ENCODE data around the gene ARHGAP8.

Gene ARHGAP8

DNA sequence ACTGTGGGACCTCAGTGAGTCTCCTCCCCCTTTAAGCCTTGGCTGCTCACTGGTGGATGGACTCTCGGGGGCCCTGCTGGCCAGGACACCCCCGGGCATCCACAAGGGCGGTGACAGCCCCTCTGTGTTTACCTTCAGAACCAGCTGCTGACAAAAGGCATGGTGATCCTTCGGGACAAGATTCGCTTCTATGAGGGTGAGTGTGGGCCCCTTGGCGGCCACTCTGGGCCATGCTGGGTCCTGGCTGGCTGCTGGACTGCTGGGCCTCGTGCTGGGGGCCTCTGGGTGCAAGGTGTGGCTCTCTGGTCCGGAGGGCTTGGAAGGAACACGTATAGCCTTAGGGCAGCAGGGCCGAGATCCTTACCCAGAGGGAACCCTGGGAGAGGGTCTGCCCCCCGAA lies 25.9 kb upstream of the ARHGAP8 start:
- no peak for DNase-seq (ENCODE audit: low read depth)

DNA sequence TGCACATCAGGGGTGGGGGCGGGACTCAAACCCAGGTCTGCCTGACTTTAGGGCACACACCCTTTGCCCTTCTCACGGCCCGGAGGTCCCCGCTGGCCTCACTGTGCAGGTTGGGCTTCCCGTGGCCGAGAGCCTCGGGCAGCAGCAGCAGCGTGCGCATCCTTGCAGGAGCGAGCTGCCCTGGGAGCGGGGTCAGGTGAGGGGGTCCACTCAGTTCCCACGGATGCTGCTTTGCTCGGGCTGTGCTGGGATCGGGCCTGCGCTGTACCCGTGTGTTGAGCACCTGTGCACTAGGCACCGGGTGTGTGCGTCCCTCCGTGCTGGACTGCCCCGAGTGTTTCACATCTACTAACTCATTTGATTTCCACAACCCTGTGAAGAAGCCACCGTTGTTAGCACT lies 25.2 kb upstream of the ARHGAP8 start:
- no peak for DNase-seq (ENCODE audit: low read depth)

DNA sequence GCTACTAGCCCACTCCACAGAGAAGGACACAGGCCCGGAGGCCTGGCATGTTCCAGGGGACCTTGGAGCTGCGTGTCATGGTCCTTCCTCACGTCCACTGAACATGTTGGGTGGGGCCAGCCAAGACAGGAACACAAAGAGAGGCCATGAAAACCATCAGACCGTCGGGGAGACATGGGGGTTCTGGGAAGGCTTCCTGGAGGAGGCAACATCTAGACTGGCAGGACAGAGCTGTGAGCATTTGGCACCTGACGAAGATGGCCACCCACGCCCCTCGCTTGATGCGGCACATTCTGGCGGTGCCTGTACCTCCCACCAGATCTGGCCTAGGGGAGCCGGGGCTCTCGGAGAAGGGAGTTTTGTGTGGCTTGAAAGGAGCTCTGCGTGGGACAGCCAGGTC lies 24.7 kb upstream of the ARHGAP8 start:
- no peak for DNase-seq (ENCODE audit: low read depth)

DNA sequence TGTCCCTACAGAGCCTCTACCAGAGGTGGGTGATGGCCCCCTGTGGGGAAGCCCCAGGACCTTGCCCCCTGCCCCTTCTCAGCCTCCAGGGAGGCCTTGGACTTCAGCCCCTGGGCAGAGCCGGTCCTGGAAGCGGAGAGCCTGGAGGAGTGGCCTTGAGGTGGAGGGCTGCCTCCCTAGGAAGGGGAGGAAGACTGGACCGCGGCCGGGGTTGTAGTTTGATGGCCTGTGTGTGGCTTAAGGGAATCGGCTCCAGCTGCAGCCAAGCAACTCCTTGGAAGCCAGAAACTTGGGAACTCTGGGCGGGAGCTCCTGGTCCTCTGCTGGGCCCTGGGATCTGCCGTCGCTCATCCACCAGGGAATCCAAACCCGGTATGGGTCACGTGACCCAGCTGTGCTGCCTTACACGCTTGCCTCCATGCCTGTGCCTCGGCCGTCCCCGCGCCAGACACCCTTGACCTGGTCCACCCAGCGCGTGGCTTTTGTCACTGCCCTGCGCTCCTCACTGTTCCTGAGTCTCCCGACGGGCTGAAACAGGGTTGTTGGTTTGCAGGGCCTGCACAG lies 23.5 kb upstream of the ARHGAP8 start:
- no peak for DNase-seq (ENCODE audit: low read depth)

DNA sequence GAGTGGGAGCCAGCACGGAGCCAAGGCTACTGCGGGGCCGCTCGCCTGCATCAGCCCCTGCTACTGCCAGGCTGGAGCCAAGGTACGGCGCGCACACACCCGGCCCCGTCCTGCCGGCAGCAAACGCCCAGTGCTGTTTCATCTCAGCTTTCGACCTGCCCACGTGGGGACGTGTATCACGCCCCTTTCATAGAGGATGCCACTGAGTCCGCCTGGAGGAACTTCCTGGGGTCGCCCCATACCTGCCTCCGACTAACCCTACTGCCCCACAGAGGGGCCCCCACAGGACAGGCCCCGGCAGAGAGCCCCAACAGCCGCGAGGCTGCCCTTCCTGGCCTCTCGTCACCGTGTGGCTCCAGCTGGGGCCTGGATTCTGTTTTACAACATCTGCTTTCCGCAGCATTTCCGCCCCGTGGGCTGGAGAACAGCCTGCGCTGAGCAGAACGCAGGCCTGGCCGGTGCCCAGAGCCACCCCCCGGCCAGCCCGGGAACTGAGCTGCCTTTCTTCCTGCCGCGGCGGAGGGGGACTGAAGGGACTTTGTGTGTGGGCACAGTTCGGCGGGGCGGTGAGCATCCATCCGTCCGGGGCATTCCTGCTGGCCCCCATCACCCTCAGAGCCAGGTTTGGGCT lies 22.9 kb upstream of the ARHGAP8 start:
- peak; percentile 39 for DNase-seq (ENCODE audit: low read depth)

DNA sequence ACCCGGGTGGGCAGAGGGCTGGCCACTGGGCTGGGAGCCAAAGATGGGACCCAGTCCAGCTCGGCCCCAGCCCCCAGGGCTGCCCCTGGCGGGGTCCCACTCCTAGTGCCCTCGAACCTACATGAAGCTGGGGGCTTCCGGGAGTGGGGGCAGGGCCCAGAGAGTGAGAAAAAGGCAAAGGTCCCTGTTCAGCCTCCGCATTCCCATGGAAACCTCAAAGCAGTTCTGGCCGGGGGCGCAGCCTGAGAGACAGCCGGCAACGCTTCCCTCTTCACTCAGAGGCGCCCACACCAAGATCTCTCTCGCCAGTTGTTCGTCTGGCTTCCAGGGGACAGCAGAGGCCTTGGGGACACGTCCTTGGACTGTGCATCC lies 22.4 kb upstream of the ARHGAP8 start:
- no peak for DNase-seq (ENCODE audit: low read depth)

DNA sequence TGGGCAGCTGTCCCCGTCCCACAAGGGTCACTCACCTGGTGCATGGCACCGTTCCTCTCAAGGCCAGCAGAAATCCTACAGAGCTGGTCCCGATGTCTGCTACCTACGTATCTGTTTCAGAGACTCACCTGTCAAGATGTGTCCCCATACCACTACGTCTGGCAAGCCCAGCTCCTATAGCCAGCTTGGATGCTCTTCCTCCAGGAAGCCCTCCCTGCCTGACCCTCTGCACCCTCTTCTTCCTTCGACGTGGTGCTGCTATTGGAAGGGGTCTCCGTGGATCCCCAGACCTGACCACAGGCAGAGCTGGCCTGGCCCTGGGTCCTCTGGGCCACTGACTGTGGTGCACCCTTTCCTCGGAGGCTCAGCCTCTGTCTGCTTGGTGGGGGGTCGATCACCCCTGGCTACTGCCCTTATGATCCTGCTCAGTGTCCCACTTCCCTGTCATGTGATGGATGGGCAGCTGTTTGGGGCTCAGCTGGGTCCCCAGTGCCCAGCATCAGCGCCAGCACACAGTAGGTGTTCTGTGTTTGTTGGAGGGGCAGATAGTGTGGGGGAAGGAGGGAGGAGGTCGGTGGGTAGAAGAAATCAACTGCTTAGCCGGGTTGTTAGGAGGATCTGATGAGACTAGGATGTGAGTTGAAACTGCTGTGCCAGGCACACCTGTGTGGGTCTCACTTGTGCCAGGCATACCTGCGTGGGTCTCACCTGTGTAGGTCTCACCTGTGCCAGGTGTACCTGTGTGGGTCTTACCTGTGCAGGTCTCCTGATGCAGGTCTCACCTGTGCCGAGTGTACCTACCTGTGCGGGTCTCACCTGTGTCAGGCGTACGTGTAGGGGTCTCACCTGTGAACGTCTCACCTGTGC lies 21.7 kb upstream of the ARHGAP8 start:
- DNase-seq (ENCODE audit: low read depth), result no peak

DNA sequence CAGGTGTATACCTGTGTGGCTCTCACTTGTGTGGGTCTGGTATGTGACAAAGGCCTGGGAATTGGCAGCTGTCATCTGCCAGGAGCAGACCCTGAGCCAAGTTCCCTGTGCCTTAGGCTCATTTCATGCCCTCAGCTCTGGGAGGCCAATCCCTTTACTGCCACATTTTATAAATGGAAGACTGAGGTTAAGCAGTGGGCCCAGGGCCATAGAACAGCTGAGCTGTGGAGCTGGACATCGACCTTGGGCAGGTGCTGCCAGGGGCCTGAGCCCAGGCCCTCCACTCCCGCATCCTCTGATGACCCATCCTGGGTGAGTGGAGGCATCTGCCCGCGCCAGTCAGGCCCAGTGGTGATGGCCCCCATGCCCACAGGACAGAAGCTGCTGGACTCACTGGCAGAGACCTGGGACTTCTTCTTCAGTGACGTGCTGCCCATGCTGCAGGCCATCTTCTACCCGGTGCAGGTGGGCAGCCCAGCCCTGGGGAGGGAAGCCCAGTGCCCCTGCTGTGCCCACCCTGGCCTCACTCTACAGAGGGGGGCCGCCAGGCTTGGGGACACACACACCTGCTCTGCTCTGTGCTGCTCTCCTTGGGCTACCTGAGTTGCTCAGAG lies 20.9 kb upstream of the ARHGAP8 start:
- no peak for DNase-seq (ENCODE audit: low read depth)

DNA sequence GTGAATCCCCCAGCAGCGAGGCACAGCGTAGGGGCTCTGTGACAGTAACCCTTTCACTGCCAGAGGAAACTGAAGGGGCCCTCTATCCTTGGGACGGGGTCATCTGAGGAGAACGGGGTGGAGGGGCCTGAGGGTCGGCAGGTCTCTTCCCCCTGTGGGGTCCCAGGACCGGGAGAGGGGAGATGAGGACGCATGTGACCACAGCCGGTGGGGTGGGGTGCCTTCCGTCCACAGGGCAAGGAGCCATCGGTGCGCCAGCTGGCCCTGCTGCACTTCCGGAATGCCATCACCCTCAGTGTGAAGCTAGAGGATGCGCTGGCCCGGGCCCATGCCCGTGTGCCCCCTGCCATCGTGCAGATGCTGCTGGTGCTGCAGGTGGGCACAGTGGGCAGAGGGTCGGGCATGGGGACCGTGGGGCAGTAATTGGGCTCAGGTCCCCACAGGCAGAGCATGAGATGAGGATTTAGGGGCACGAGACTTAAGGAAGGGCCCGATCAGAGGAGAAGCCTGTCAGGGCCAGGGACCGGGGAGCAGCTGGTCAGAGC lies 20.3 kb upstream of the ARHGAP8 start:
- DNase-seq (ENCODE audit: low read depth), result no peak

DNA sequence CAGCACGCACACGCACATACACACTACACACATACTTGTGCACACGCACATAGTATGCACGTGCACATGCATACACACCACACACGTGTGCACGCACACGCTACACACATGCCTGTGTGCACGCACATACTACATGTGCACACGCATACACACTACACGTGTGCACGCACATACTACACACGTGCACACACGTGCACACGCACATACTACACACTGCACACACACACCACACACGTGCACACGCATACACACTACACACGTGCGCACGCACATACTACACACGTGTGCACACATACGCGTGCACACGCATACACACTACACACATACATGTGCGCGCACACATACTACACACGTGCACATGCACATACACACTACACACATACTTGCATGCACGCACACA lies 19.7 kb upstream of the ARHGAP8 start:
- no peak for DNase-seq (ENCODE audit: low read depth)

DNA sequence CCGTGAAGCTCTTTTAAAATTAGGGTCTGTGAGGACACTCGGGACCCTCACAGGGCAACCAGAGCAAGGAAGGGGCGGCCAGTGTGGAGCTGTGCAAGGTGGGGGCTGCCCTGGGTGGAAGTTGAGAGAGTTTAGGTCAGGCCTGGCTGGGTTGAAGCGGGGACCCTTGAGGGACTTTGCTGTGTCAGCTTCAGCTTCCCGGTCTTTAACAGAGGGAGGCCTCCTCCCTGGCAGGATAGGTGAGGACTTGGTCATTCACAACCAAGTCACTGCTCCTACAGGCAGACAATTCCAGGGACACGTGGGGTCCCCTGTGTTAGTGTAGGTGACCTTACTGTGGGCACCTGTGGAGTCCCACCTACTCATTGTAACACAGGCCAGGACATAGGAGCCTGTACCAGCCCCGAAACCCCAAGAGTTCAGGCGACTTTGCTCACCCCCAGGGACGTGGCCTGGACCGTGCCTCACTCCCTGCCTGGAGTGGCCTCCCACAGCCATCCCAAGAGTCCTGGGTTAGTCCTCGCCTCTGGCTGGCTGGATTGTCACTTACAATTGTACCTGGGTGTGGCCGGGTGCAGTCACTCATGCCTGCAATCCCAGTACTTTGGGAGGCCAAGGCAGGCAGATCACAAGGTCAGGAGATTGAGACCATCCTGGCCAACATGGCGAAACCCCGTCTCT lies 18.8 kb upstream of the ARHGAP8 start:
- no peak for DNase-seq (ENCODE audit: low read depth)

DNA sequence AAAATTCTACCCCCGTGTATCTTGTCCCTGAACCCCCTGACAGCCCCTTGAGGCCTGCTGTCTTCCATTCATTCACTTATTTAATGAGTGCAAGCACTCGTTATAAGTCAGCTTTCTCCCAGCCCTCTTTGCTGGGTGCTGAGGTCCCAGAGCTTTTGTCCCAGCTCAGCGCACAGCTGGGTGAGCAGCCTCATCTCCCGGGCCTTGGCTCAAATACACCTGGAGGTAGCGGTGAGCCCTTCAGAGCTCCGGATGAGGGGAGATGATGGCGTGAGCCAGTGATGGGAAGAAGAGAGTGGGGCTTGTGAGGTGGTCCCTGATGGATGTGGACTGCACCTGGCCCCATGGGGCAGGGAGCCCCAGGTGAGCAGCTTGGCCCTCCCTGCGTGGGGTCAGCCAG lies 18.1 kb upstream of the ARHGAP8 start:
- DNase-seq (ENCODE audit: low read depth), result no peak

DNA sequence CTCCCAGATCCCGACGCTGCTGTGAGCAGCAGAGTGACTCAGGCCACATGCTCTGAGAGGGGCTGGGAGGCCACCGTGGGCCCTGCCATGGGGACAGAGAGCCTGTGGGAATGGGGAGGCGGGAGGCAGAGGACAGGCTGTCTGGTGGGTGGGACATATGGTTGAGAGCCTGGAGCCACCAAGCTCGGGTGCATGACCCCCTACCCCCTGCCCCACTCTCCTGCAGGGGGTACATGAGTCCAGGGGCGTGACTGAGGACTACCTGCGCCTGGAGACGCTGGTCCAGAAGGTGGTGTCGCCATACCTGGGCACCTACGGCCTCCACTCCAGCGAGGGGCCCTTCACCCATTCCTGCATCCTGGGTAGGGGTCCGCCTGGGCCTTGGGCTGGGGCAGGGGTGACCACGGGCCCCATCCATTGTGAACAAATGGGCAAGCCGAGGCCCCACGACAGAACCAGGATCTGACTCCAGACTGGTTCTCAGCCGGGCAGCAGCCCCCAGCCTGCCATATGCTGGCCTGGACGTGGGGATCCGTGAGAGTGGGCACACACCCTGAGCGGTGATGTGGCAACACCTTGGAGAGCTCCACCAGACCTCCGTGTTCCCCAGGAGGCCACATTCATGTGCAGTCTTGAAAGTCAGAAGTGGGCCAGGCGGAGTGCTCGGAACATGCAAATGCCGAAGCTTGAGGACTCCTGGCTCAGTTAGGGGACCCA lies 17.4 kb upstream of the ARHGAP8 start:
- DNase-seq (ENCODE audit: low read depth), result no peak

DNA sequence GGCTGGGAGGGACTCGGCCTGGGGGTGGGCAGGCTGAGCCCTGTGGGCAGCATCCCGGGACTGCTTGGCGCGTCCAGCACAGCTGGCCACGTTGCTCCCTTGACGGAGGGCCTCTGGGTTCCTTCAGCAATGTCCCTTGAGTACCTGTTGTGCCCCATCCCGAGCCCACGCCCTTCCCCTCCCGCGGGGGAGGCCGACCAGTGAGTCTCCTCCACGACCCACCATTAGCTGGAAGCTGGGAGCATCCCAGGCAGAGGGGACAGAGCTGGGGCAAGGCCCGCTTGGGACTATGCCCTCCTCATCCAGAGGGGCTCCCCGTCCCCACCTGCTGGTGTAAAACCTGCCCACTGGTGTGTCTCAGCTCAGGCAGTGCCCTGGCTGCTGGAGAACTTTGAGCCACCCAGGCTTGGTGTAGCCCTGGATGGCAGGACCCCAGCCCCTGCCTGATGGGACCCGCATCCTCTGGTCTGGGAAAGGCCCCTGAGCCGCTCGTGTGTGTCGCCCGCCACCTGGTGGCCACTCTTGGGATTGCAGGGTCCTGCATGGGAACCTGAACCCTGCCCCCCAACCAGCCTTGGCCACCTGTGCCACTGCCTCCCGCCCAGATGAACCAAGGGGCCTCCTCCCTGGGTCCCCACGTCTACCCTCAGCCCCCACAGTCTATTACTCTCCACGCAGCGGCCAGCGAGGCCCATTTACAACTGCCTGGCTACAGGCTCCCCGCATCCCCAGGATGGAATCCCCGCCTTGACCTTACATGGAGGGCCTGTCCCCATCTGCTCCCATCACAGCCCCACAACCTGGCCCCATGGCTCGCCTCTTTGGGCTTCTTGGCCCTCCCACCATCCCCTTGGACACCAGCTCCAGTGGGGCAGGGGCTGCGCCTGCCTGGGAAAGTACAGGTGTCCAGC lies 16.6 kb upstream of the ARHGAP8 start:
- DNase-seq (ENCODE audit: low read depth), result peak; percentile 18

DNA sequence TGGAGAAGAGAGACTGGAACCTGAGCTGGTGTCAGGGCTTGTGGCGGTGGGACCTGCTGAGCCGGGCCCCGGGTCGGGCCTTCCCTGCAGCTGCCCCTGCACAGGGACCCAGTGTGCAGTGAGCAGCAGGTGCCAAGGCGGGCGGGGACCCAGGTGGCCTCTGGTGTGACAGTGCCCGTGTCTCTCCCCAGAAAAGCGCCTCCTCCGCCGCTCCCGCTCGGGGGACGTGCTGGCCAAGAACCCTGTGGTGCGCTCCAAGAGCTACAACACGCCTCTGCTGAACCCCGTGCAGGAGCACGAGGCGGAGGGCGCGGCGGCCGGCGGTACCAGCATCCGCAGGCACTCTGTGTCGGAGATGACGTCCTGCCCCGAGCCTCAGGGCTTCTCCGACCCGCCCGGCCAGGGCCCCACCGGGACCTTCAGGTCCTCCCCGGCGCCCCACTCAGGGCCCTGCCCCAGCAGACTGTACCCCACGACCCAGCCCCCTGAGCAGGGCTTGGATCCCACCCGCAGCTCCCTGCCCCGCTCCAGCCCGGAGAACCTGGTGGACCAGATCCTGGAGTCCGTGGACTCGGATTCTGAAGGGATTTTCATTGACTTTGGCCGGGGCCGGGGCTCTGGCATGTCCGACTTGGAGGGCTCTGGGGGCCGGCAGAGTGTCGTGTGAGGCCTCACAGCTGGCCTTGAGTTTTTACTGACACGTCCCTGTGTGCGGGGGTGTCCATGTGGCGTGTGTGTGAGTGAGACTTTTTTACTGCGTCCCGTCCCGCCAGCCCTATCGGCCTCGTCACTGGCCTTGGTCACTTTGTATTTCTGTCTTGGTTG lies 15.6 kb upstream of the ARHGAP8 start:
- no peak for DNase-seq (ENCODE audit: low read depth)

DNA sequence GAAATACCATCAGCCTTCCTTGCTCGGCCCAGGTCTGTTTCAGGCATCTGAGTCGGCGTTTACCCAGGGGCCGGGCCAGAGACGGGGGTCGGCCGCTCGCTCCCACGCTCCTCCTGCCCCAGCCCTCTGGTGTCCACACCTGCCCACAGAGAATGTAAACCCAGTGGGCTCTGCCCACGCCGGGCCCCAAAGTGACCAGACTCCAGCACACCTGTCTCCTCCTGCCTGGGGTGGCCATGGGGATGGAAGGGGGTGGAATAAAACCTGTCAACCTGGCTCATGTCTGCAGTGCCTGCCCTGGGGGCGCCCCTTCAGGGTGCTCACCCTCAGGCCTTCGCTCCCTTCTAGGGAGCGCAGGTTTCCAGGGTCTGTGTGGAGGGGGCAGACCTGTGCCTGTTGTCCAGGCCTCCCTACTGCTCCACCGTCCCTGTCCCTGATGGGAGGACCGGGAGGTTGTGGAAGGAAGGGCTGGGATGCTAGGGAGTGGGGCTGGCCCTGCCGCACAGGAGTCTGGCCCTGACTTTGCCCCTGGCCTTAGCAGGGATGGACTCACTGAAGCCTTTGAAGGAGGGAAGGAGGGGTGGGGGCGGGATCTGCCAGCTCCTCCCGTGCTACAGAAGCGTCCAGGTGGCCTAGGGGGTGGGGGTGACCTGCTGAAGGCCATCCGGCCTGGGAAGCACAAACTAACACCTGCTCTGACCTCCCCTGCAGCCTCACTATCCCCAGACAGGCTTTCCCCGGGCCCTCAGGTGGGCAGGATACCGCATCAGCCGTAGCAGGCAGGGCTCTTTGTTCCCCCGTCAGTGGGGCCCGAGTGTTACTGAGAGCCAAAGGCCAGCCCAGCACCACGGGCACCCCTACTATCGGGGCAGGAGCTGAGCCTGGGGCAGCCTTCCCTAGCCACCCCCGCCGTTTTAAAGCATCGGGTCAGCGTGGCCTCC lies 14.7 kb upstream of the ARHGAP8 start:
- DNase-seq (ENCODE audit: low read depth), result no peak

DNA sequence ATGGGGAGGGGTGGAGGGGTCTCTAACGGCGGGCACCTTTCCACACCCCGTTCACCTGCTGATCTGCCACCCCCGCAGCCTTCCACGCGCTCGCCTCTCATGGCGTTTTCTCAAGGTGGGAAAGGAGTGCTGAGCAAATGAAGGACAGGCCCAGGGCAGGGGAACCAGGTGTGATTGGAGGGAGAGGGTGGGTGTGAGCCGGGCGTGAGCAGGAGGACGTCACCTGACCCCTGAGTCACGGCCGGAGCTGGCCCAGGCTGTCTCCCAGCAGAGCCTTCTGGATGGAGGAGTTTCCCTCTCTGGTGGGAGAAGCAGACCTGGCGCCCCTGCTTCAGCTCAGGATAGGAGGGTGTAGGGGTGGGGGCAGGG lies 14.0 kb upstream of the ARHGAP8 start:
- DNase-seq (ENCODE audit: low read depth), result no peak

DNA sequence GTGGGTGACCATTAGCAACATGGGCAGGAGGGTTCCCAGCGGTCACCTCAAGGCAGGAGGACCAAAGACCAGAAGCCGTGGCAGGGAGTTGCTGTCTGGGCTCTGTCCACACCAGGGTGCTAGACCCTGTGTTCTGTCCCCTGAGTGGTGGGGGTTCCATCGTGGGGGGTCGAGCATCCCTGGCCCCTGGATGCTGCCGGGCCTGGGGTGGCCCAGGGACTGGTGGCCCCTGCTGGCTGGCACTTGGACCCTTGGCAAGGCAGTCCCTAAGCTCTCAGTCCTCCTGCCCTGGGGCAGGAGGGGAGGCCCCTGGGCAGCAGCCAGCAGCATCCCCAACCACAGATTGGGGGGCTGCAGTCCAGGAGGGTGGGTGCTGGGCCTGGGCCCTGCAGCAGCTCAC lies 13.4 kb upstream of the ARHGAP8 start:
- no peak for DNase-seq (ENCODE audit: low read depth)
